Astrocyte (in vitro differentiated cells and primary cell): ENCODE data around the gene PTPRK. TPM values are rescaled to one million over a fixed set of nuclear protein-coding genes. Genes with fewer than 3 reads are reported as not detected.

Experiments used
- DNase-seq: peaks from one replicate; pipeline ENCODE4 v3.0.0-alpha.2; 2010; ENCODE audit warnings: low read depth
- FAIRE-seq: peaks from 2 replicates; lab custom pipeline; 2011; peaks lifted over from hg19 to GRCh38; lab: Jason Lieb, UNC
- H2AFZ ChIP-seq: 2 replicates; pipeline ENCODE4 v1.6.0; 2012; ENCODE audit warnings: low read depth, low read length, inconsistent platforms
- H3K27ac ChIP-seq: 2 replicates; pipeline ENCODE4 v1.5.1; 2011; ENCODE audit warnings: low read depth, low read length, inconsistent platforms
- H3K27me3 ChIP-seq: 2 replicates; pipeline ENCODE4 v1.6.0; 2011; ENCODE audit warnings: low read length, inconsistent platforms; ENCODE audit not compliant: insufficient read depth
- H3K36me3 ChIP-seq: 2 replicates; pipeline ENCODE4 v1.5.1; 2011; ENCODE audit warnings: low read length, inconsistent platforms; ENCODE audit not compliant: insufficient read depth
- H3K4me1 ChIP-seq: 2 replicates; pipeline ENCODE4 v1.5.1; 2011; ENCODE audit warnings: low read length, inconsistent platforms; ENCODE audit not compliant: insufficient read depth
- H3K4me2 ChIP-seq: 2 replicates; pipeline ENCODE4 v1.6.0; 2012; ENCODE audit warnings: low read length, inconsistent platforms
- H3K4me3 ChIP-seq: 2 replicates; pipeline ENCODE4 v1.5.1; 2011; ENCODE audit warnings: low read depth, mild to moderate bottlenecking, low read length, inconsistent platforms; ENCODE audit not compliant: insufficient read depth
- H3K79me2 ChIP-seq: 2 replicates; pipeline ENCODE4 v1.6.0; 2012; ENCODE audit warnings: mild to moderate bottlenecking, low read length, inconsistent platforms; ENCODE audit not compliant: insufficient read depth
- H3K9ac ChIP-seq: 2 replicates; pipeline ENCODE4 v1.6.0; 2012; ENCODE audit warnings: mild to moderate bottlenecking, low read length, inconsistent platforms
- H3K9me3 ChIP-seq: 2 replicates; pipeline ENCODE4 v1.5.1; 2012; ENCODE audit warnings: low read depth, mild to moderate bottlenecking, low read length, inconsistent platforms; ENCODE audit not compliant: insufficient read depth
- H4K20me1 ChIP-seq: 2 replicates; pipeline ENCODE4 v1.6.0; 2012; ENCODE audit warnings: low read length, inconsistent platforms; ENCODE audit not compliant: insufficient read depth
- H3K27ac Mint-ChIP-seq: one replicate; pipeline ENCODE4 v1.8.0; 2021; ENCODE audit warnings: mild to moderate bottlenecking, mixed read lengths; ENCODE audit not compliant: unreplicated experiment
- H3K27me3 Mint-ChIP-seq: one replicate; pipeline ENCODE4 v1.8.0; 2021; ENCODE audit warnings: low read depth, mixed read lengths; ENCODE audit not compliant: unreplicated experiment
- H3K36me3 Mint-ChIP-seq: one replicate; pipeline ENCODE4 v1.8.0; 2021; ENCODE audit warnings: low read depth, mixed read lengths; ENCODE audit not compliant: unreplicated experiment
- H3K4me1 Mint-ChIP-seq: one replicate; pipeline ENCODE4 v1.8.0; 2021; ENCODE audit warnings: low read depth, mixed read lengths; ENCODE audit not compliant: unreplicated experiment
- H3K4me3 Mint-ChIP-seq: one replicate; pipeline ENCODE4 v1.8.0; 2021; ENCODE audit warnings: mild to moderate bottlenecking, moderate library complexity, mixed read lengths; ENCODE audit not compliant: unreplicated experiment
- H3K9me3 Mint-ChIP-seq: one replicate; pipeline ENCODE4 v1.8.0; 2021; ENCODE audit warnings: mild to moderate bottlenecking, mixed read lengths; ENCODE audit not compliant: unreplicated experiment
- EZH2 ChIP-seq: IDR thresholded peaks from 2 replicates; pipeline ENCODE4 v1.6.1; 2012; ENCODE audit warnings: mild to moderate bottlenecking, low read length, inconsistent platforms; ENCODE audit not compliant: insufficient read depth
- total RNA-seq: library from RNA; stranded (reverse); gene quantifications from 2 replicates; pipeline ENCODE4 v1.2.1, GENCODE V29; 2021
- TF ChIP-seq, protein P1 (sequence below): IDR thresholded peaks from 2 replicates; pipeline ENCODE4 v1.5.1; 2011; ENCODE audit warnings: low read depth, mild to moderate bottlenecking, inconsistent platforms, low read length, moderate library complexity; ENCODE audit not compliant: insufficient read depth

The PTPRK gene
- total RNA-seq, 1 donor from 2014 or later: 159 TPM

DNA sequence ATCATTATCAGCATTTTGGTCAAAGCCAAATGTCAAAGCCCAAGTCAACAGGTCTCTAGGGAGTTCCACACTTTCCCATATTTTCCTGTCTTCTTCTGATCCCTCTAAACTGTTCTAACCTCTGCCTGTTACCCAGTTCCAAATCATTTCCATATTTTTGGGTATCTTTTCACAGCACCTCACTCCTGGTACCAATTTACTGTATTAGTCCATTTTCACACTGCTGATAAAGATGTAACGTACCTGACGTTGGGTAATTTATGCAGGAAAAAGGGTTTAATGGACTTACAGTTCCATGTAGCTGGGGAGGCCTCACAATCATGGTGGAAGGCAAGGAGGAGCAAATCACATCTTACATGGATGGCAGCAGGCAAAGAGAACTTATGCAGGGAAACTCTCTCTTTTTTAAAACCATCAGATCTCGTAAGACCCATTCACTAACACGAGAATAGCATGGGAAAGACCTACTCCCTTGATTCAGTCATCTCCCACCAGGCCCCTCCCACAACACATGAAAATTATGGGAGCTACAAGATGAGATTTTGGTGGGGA, 143.4 kb downstream of the PTPRK start:
- no peak for TF ChIP-seq EZH2
- TF ChIP-seq, protein P1, sequence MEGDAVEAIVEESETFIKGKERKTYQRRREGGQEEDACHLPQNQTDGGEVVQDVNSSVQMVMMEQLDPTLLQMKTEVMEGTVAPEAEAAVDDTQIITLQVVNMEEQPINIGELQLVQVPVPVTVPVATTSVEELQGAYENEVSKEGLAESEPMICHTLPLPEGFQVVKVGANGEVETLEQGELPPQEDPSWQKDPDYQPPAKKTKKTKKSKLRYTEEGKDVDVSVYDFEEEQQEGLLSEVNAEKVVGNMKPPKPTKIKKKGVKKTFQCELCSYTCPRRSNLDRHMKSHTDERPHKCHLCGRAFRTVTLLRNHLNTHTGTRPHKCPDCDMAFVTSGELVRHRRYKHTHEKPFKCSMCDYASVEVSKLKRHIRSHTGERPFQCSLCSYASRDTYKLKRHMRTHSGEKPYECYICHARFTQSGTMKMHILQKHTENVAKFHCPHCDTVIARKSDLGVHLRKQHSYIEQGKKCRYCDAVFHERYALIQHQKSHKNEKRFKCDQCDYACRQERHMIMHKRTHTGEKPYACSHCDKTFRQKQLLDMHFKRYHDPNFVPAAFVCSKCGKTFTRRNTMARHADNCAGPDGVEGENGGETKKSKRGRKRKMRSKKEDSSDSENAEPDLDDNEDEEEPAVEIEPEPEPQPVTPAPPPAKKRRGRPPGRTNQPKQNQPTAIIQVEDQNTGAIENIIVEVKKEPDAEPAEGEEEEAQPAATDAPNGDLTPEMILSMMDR: no peak
- H3K4me1 Mint-ChIP-seq: no peaks in the 10 kb centered on the region
- Histone ChIP-seq H3K27me3 (no peaks in the 10 kb centered on the region), H4K20me1 (peaks cover 3% of the 10 kb centered on the region), H3K4me1 (no peaks in the 10 kb centered on the region), H3K36me3 (no peaks in the 10 kb centered on the region), H3K4me3 (no peak overlapping the region), H2AFZ (no peak overlapping the region), H3K79me2 (peaks cover 59% of the 10 kb centered on the region), H3K9ac (no peak overlapping the region), H3K4me2 (no peak overlapping the region), H3K27ac (no peak overlapping the region), H3K9me3 (peaks cover 15% of the 10 kb centered on the region)
- no peaks in the 10 kb centered on the region for H3K27me3 Mint-ChIP-seq
- FAIRE-seq (no peak), DNase-seq (no peak)
- H3K27ac Mint-ChIP-seq: no peak overlapping the region
- peaks cover 17% of the 10 kb centered on the region for H3K9me3 Mint-ChIP-seq
- peaks cover 25% of the 10 kb centered on the region for H3K36me3 Mint-ChIP-seq
- no peak overlapping the region for H3K4me3 Mint-ChIP-seq

- Mint-ChIP-seq H3K27me3 (no peaks in the 10 kb centered on the region), H3K4me3 (no peak overlapping the region), H3K27ac (no peak overlapping the region), H3K9me3 (peaks cover 7% of the 10 kb centered on the region), H3K36me3 (peaks cover 14% of the 10 kb centered on the region), H3K4me1 (peaks cover 12% of the 10 kb centered on the region)
- no peak overlapping the region for H3K9ac ChIP-seq
- TF ChIP-seq EZH2: no peak
- TF ChIP-seq, protein P1: no peak
- peaks cover 5% of the 10 kb centered on the region for H3K9me3 ChIP-seq
- H3K79me2 ChIP-seq: peaks cover 71% of the 10 kb centered on the region
- H3K4me1 ChIP-seq: no peaks in the 10 kb centered on the region
- no peak for DNase-seq
- H4K20me1 ChIP-seq: peaks cover 35% of the 10 kb centered on the region
- no peak overlapping the region for H3K4me2 ChIP-seq
- H2AFZ ChIP-seq: no peak overlapping the region
- H3K4me3 ChIP-seq: no peak overlapping the region
- no peak for FAIRE-seq
- H3K36me3 ChIP-seq: no peaks in the 10 kb centered on the region
- no peak overlapping the region for H3K27ac ChIP-seq
- no peaks in the 10 kb centered on the region for H3K27me3 ChIP-seq
These were observed 149.3 kb downstream of the PTPRK start for GRCh38 chr6:128371136-128371535.

DNA sequence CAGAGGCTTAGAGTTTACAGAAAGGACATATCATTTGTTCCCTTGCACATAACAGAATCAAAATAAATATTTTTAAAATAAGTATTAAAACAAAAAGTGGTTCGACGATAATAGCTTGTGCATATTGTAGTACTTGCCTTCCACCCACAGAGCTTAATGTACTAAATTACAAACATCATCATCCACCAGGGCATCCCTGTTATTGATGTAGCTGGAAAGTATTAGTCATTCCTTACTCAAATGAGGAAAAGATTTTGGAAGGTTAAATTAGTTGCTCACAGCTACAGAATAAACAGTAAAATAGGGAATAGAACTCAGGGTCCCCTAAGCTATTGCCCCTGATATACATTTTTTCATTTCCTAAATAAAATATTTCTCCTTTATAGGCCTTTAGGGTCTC, 150.3 kb downstream of the PTPRK start:
- Histone ChIP-seq H3K9me3 (no peaks in the 10 kb centered on the region), H4K20me1 (peaks cover 43% of the 10 kb centered on the region), H3K79me2 (peaks cover 73% of the 10 kb centered on the region), H3K4me2 (no peak overlapping the region), H2AFZ (no peak overlapping the region), H3K4me1 (no peaks in the 10 kb centered on the region), H3K36me3 (no peaks in the 10 kb centered on the region), H3K9ac (no peak overlapping the region), H3K4me3 (no peak overlapping the region), H3K27ac (no peak overlapping the region), H3K27me3 (no peaks in the 10 kb centered on the region)
- peaks cover 12% of the 10 kb centered on the region for H3K4me1 Mint-ChIP-seq
- H3K4me3 Mint-ChIP-seq: no peak overlapping the region
- peak; percentile 76 for DNase-seq
- peaks cover 1% of the 10 kb centered on the region for H3K9me3 Mint-ChIP-seq
- H3K27me3 Mint-ChIP-seq: no peaks in the 10 kb centered on the region
- H3K27ac Mint-ChIP-seq: no peak overlapping the region
- no peak for FAIRE-seq
- peaks cover 3% of the 10 kb centered on the region for H3K36me3 Mint-ChIP-seq
- TF ChIP-seq EZH2: no peak
- TF ChIP-seq, protein P1: no peak
